Keratinocyte (primary cell): ENCODE data around the gene CSK.

Experiments
- CTCF ChIP-seq, 3 experiments: IDR thresholded peaks in 1 of 3; conservative IDR thresholded peaks in 1 of 3; optimal IDR thresholded peaks in 1 of 3; 2 replicates in 2 of 3; 3 replicates in 1 of 3; pipeline versions ENCODE3 to v1.5.1; 2011; ENCODE audit warnings: low read length in 3 of 3, mild to moderate bottlenecking in 3 of 3, moderate library complexity in 2 of 3, control low read depth in 1 of 3, inconsistent platforms in 1 of 3; ENCODE audit not compliant: insufficient read depth in 2 of 3; ENCODE audit errors: extremely low read depth in 1 of 3
- EZH2 ChIP-seq: IDR thresholded peaks from one replicate; pipeline ENCODE4 v1.6.1; 2012; ENCODE audit warnings: inconsistent platforms, mild to moderate bottlenecking, low read length, moderate library complexity

GRCh38 chr15:74752531-74752930 lies 29.3 kb upstream of the CSK start:
- TF ChIP-seq CTCF (optimal IDR thresholded peaks at IDR 0.05 in 1 of 3, IDR thresholded peaks at IDR 0.05 in 1 of 3, conservative IDR thresholded peaks at IDR 0.05 in 1 of 3; ENCODE audit: extremely low read depth in 1 of 3, insufficient read depth in 2 of 3, low read length in 3 of 3), result no peak
- no peak for TF ChIP-seq EZH2
